ENCODE data around the gene CAMK1D.

The CAMK1D gene

GRCh38 chr10:12566161-12567115 is 217.1 kb downstream of the CAMK1D start:
- no peak for DNase-seq

DNA sequence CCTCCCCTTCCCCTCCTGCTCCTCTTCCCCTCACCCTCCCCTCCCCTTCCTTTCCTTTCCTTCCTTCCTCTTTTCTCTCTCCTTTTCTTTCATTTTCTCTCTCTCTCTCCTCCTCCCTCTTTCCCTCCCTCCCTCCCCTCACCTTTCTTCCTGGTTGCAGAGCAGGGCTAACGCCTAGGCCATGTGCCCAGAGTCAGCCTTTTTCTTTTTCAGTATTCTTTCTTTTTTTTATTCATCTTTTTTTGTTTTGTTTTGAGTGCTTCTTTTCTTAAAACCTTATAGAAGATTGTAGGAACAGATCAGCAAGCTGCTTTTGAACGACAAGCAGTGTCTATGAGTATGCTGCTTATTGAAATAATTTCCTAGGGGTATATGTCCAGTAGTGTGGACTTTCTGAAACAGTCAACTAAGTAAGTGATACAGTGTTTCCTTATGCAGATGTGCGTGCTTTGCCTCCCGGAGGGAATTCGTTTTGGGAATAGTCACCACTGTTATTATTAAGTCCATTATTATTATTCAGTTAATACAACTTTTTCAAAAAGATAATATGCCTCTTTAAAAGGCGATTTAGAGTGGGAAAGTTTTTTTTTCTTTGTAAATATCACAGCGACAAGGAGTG is 219.2 kb downstream of the CAMK1D start:
- DNase-seq, result no peak

- no peak for DNase-seq
Measured at GRCh38 chr10:12572281-12572680, 222.9 kb downstream of the CAMK1D start.

- DNase-seq, result no peak
Measured at GRCh38 chr10:12577610-12578009, 228.3 kb downstream of the CAMK1D start.

DNA sequence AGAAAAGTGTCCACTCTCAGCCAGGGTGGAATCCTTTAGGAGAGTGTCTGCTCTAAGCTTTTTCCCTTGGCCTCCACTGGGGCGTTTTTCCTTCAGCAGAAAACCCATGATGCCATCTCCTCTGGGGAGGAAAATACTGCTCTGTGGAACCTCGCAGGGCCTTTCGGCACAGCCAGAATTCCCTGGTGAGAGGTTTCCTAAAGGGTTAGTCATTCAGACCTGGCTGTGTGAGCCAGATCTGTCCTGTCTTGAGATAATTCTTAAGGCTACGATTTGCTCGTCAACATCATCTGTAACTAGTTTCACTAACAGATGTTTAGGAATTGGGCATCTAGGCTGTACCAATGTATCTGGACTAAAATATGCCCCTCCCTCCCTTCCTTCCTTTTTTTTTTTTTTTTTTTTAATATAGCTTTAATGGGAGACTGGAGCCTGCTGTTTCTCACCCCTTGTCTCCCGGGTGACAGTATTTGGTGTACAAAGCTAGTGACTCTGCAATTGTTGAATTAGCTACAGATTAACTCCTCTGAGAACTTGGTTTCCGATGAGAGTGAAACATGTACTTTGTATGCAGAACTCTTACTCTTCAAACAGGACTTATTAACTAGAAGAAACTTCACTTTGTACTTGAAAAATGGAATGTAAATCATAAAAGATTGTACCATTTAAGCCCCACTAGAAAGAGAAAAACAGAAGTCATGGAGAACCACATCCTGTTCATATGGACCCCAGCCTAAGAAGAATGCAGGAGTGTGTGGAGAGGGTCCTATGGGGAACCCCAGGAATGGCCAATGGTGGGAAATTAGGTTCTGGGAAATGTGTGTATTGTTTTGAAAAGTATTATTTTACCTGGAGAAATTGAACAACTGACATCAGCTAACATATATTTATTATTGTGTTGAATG is 230.9 kb downstream of the CAMK1D start:
- no peak for DNase-seq

- no peak for DNase-seq
Measured at GRCh38 chr10:12583891-12584595, 234.7 kb downstream of the CAMK1D start.

- no peak for DNase-seq
Measured at GRCh38 chr10:12586741-12587140, 237.4 kb downstream of the CAMK1D start.

- no peak for DNase-seq
Measured at GRCh38 chr10:12587451-12587888, 238.1 kb downstream of the CAMK1D start.

GRCh38 chr10:12588091-12588860 is 238.9 kb downstream of the CAMK1D start:
- DNase-seq, result no peak

DNA sequence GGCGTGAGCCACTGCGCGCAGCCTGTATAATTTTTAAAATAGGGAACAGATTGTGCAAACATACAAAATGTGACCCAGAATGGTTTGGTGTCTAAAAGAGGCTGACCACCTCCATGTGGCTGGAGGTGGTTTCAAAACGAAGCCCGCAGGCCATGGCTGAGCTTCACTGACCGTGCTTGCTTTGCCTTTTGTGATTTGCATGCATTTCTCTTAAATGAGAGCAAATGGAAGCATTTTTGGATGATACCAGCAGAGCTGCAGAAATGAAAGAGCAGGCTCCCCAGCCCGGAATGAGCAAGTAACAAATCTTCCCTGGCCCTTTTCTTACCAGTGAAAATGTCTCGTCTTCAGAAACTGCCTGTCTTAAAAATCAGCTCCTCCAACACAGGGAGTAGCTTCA is 239.9 kb downstream of the CAMK1D start:
- DNase-seq, result no peak

DNA sequence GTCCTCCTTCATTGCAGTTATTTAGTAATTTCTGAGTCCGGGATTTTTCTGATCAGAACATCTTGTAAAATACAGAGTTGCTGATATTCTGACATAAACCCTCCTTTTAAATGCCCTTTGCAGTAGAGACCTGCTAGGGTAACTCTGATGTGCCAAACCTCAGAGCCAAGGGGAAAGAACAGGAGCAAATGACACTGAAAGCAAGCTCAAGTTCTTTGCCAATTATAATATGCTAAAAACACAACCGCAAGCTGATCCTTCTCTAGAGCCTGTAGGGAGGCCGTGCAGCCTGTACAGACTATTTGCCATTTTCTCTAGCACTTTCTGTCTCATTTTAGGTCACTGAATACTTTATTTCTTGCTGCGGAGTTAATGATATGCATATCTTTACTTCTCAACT is 240.4 kb downstream of the CAMK1D start:
- DNase-seq, result no peak

- no peak for DNase-seq
Measured at GRCh38 chr10:12590675-12591659, 241.6 kb downstream of the CAMK1D start.

GRCh38 chr10:12592967-12593366 is 243.6 kb downstream of the CAMK1D start:
- no peak for DNase-seq

- peak; percentile 46 for DNase-seq
Measured at GRCh38 chr10:12594448-12594944, 245.1 kb downstream of the CAMK1D start.

DNA sequence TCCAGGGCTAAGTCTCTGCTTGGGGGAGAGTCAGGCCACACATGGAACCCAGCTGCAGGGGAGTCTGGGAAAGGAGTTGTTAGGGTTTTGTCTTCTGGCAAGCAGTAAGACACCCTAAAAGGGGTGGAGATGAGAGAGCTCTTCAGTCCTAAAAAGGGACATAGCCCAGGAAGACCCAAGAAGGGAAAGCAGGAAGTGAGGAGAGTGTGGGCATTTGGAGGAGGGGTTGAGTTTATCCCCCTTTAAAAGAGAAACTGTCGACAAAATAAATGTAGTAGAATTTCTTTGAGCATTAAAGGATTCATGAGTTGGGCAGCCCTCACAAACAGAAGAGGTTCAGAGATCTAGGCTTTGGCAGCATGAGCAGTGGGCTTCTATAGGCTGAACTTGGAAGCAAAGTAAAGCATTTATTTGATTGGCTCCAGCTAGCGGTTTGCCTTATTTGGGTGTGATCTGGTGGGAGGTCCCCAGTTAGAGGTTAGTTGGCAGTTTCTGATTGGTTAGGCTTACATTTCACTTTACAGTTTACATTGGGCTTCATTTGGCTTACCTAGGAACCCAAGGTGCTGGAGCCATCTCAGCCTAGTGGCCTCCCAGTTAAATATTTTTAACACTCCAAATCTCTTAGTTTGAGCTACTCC is 246.7 kb downstream of the CAMK1D start:
- no peak for DNase-seq

DNA sequence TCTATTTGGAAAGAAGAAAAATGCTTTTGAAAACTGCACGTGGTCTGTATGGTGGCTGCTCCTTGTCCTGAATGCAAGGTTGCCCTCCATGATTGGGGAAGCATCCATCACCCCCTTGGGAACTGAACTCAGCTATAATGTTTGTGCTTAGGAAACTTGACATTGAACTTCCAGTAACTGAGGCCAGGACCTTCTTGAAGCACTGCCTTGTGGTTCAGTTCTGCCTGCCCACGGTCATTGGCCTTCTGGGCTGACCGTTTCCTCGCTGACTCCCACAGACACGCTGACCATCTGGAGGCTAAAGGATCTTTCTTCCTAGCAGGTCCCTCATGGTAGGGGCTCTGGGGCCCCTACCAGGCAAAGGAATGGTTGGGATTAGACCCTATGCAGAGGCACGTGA is 247.8 kb downstream of the CAMK1D start:
- no peak for DNase-seq

DNA sequence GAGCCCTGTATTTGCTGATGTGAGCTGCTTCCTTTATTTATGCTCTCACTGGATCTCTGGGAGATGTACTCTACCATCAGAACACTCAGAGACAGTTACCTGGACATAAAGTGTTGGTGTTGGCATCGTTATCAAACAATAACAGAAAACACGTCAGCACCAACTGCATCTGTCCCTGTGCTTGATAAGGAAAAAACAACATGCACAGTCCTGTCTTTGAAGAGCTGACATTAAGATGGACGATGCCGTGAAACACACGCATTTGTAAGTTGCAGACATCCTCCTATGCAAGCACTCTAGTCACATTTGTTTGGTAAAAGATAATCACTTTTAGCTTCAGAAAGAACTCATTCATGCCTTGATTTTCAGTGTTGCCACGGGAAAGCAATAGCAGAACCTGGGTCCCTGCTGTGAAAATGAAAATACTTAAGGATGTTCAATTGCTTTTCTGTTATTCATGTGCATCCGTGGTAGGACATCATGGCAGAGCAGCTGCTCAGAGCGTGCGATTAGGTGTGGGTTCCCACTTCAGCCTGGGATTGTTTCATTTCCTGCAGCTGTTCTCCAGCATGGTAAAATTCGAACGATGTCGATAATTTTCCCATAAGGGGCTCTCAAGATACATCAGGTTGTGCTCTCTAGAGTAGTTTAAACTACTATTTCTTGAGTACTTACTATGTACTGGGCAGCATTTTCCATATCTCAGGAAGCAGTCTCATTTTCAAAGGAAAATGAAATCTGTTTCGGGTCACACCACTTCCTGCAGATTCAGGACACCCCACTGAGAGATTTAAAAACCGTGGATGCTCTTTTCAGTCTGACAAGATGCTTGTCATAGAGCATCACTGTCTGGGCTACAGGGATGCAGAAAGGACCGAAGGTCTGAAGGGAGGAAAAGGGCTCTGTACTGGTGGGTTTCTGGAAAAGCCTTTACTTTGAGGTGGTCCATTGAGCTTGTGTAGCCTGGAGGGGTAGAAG is 248.7 kb downstream of the CAMK1D start:
- DNase-seq, result no peak

DNA sequence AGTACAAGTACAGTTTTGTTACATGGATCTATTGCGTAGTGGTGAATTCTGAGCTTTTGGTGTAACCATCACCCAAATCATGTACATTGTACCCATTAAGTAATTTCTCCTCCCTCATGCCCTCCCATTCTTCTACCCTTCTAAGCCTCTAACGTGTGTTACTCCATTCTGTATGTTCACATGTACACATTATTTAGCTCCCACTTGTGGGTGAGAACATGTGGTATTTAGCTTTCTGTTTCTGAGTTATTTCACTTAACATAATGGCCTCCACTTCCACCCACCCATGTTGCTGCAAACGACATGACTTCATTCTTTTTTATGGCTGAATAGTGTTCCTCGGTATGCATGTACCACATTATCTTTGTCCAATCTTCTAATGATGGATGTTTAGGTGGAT is 251.3 kb downstream of the CAMK1D start:
- no peak for DNase-seq
